Left colon (tissue), 2 donors: ENCODE results near the gene CLCNKA. TPM values are rescaled to one million over a fixed set of nuclear protein-coding genes. Genes with fewer than 3 reads are reported as not detected.
"Not testable (repeated sequence)": the region's sequence is repeated elsewhere in the genome, so short reads cannot be mapped to it uniquely, and the experiment has no call there.

Source experiments
- ATAC-seq: fragments of 200-7000 bp; cut with Tn5 transposase; one replicate; pipeline ENCODE4 v1.9.1; 2020; ENCODE audit warnings: mild to moderate bottlenecking, moderate library complexity
- DNase-seq, 2 donors: peaks; one replicate each; pipeline ENCODE4 v3.0.0-alpha.2; 2020
- intact Hi-C, 2 donors: fragments of 100-400 bp; cut with DNase I in 1 of 2; cut with micrococcal nuclease in 1 of 2; formaldehyde crosslinking; loops; one replicate each; pipeline versions ENCODE4 v1.11.2 to v1.14.0; 2022; cut with DNase I, micrococcal nuclease
- total RNA-seq, 2 donors: library from RNA; stranded (reverse); fragmentation: NEBNext Ultra II Directional; extraction: Animal tissue kit (Norgen Biotek cat#: 25700); gene quantifications; one replicate each; pipeline ENCODE4 v1.2.1, GENCODE V29; 2021
- donor health status: DM: no; HTN: no; CAD: no.
- donor health status: DM: yes; HTN: yes; CAD: no.

The CLCNKA gene
- total RNA-seq, 2 donors from 2014 or later = 0.73 to 1.7 TPM

- intact Hi-C loops = no loop called here
- ATAC-seq = no peak
- peak; percentile 44 to 66 for DNase-seq
These were observed 7.0 kb upstream of the CLCNKA start for GRCh38 chr1:16014509-16015482.

- intact Hi-C loops = no loop called here
- ATAC-seq = no peak
These were observed 6.3 kb upstream of the CLCNKA start for GRCh38 chr1:16015491-16015890.

GRCh38 chr1:16015960-16016901, 5.6 kb upstream of the CLCNKA start:
- intact Hi-C loops = no loop called here

More at GRCh38 chr1:16015491-16015890, 6.3 kb upstream of the CLCNKA start:
- DNase-seq = no peak

GRCh38 chr1:16017076-16017460, 4.8 kb upstream of the CLCNKA start:
- DNase-seq = no peak
- intact Hi-C loops = no loop called here

More at GRCh38 chr1:16015960-16016901, 5.6 kb upstream of the CLCNKA start:
- peak in 1 of 2 donors; percentile 49 for DNase-seq
- no peak for ATAC-seq

GRCh38 chr1:16017461-16018303, 4.2 kb upstream of the CLCNKA start, which contains the start of gene HSPB7:
Gene HSPB7, minus strand, starts transcription at chr1:16018043. Its CDS starts 80 bp downstream, at chr1:16017963.
- peak; percentile 58 to 88 for DNase-seq
- intact Hi-C loops = no loop called here
- peak; percentile 5 for ATAC-seq

More at GRCh38 chr1:16017076-16017460, 4.8 kb upstream of the CLCNKA start:
- no peak for ATAC-seq

GRCh38 chr1:16018308-16018707, 3.5 kb upstream of the CLCNKA start:
- ATAC-seq (no peak), DNase-seq (no peak)
- intact Hi-C loops = no loop called here

GRCh38 chr1:16018749-16019643, 2.8 kb upstream of the CLCNKA start:
- ATAC-seq (no peak), DNase-seq (no peak)
- intact Hi-C loops = no loop called here

- intact Hi-C loops = no loop called here
- DNase-seq (no peak), ATAC-seq (no peak)
These were observed 2.1 kb upstream of the CLCNKA start for GRCh38 chr1:16019644-16020277.

GRCh38 chr1:16020325-16020724, 1.5 kb upstream of the CLCNKA start:
- ATAC-seq (no peak), DNase-seq (no peak)
- intact Hi-C loops = no loop called here

- intact Hi-C loops, ATAC-seq, DNase-seq: not testable (repeated sequence)
These were observed 958 bp upstream of the CLCNKA start for GRCh38 chr1:16020878-16021277.

- intact Hi-C loops = no loop called here
- DNase-seq = no peak
- ATAC-seq = no peak
These were observed 557 bp downstream of the CLCNKA start for GRCh38 chr1:16022393-16022792.

- intact Hi-C loops = no loop called here
- no peak for ATAC-seq
- no peak for DNase-seq
These were observed 1.3 kb downstream of the CLCNKA start for GRCh38 chr1:16023050-16023653.

- ATAC-seq, intact Hi-C loops, DNase-seq: not testable (repeated sequence)
These were observed 4.5 kb downstream of the CLCNKA start for GRCh38 chr1:16026302-16026701.

- ATAC-seq (peak; percentile 49), DNase-seq (peak in 1 of 2 donors; percentile 31)
- intact Hi-C loops = no loop called here
These were observed 5.1 kb downstream of the CLCNKA start for GRCh38 chr1:16026723-16027484.

- intact Hi-C loops = no loop called here
- no peak for DNase-seq
- no peak for ATAC-seq
These were observed 6.6 kb downstream of the CLCNKA start for GRCh38 chr1:16028237-16029002.
